HG03469 (cell line): ENCODE data around the gene KATNBL1.
A peak's percentile ranks its signal among the peaks of the same experiment; 100 is the strongest.

Source experiments
- ATAC-seq: cut with Tn5 transposase; IDR thresholded peaks from one replicate; pipeline ENCODE4 v1.9.1; 2021; ENCODE audit warnings: mild to moderate bottlenecking, moderate library complexity, moderate number of reproducible peaks; ENCODE audit not compliant: unreplicated experiment

The KATNBL1 gene, protein sequence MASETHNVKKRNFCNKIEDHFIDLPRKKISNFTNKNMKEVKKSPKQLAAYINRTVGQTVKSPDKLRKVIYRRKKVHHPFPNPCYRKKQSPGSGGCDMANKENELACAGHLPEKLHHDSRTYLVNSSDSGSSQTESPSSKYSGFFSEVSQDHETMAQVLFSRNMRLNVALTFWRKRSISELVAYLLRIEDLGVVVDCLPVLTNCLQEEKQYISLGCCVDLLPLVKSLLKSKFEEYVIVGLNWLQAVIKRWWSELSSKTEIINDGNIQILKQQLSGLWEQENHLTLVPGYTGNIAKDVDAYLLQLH

GRCh38 chr15:34209421-34210282 is at the start of gene KATNBL1:
TSS of gene KATNBL1 (minus strand) at chr15:34210096. CDS start at chr15:34163676, 46,420 bp downstream.
- peak; percentile 85 for ATAC-seq

GRCh38 chr15:34259566-34259965 is 49.7 kb upstream of the KATNBL1 start:
- no peak for ATAC-seq

DNA sequence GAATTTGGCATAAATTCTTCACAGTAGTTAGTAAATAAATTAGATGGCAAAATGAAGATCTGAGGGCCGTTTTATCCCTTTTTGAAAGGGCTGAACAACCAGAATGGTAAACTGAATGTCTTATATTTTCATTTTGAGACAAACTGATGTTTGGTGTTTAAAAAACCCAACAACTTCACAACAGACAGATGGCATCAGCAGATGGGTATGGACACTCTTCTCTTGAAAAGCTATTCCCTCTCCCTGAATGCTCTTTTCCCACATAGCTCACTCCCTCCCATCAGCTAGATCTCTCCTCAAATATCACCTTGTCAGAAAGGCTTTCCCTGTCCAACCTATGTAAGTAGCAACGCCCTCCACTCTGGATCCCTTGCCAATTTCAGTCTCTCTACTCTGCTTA is 48.3 kb upstream of the KATNBL1 start:
- no peak for ATAC-seq

DNA sequence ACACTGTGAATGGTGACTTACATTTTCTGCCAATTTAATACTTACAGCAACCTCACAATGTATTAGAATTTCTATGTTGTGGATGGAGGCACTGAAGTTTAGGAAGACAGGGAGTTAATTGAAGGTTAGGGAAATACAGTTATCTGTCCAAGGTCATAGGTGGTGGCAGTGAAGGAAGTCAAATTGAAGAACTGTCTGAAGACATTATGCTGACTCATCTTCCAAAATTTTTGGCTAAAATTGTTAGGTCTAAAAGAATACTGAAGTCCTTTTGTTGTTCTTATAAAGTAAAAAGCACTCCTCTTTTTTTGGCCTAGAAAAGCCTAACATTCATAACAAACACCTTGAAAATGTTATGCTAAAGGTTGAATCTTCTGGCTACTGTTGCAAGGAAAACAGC is 42.6 kb upstream of the KATNBL1 start:
- ATAC-seq = no peak

DNA sequence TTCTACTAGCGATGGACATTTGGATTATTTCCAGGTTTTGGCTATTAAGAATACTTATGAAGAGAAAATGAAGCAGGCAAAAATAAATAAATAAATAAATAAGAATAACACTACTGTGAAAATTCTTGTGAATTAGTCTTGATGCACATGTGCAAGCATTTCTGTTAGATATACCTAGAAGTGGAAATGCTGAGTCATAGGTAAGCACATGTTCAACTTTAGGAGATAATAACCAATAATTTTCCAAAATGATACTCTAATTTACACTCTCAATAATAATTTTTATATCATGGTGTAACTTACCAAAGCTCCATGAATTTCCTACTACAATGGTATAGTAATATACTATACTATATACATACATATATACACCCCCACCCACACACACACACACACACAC is 38.3 kb upstream of the KATNBL1 start:
- no peak for ATAC-seq

GRCh38 chr15:34246276-34246976 is 36.5 kb upstream of the KATNBL1 start:
- ATAC-seq = no peak

GRCh38 chr15:34243226-34243625 is 33.3 kb upstream of the KATNBL1 start:
- no peak for ATAC-seq

DNA sequence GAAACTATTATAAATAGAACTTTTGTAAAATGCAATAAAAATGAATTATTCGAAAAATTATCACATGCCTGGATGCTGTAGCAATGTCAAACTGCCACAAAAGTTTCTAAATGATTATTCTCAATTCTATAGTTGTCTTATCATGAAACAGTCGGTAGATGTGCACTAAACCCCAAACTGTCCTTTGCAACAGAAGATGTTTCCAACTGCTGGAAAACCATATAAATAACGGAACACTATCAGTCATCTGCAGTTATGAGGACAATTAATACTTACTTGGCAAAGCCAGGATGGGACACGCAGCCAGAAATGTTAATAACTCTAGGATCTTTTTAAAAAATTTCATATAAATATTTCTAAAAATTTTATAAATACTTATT is 32.4 kb upstream of the KATNBL1 start:
- no peak for ATAC-seq

- ATAC-seq = no peak
These were observed 31.8 kb upstream of the KATNBL1 start for GRCh38 chr15:34241376-34242330.

DNA sequence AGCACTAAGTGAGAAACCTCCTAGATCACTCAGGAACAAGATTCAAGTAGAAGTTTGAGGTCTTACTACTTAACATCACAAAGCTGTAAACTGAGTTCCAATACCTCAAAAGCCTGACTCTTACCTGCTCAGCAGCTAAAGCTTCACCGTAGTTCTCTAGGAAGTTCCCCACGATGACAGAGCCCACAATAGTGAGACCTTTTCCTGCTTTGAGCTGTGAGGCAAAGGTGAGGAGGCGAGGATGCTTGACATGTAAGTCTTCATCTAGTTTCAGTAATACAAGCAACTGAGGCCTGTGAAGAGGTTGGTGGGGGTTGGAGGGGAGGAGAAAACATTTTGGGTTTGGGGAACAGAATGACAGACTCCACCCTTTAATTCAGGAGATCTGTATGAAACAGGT is 30.6 kb upstream of the KATNBL1 start:
- ATAC-seq = no peak

DNA sequence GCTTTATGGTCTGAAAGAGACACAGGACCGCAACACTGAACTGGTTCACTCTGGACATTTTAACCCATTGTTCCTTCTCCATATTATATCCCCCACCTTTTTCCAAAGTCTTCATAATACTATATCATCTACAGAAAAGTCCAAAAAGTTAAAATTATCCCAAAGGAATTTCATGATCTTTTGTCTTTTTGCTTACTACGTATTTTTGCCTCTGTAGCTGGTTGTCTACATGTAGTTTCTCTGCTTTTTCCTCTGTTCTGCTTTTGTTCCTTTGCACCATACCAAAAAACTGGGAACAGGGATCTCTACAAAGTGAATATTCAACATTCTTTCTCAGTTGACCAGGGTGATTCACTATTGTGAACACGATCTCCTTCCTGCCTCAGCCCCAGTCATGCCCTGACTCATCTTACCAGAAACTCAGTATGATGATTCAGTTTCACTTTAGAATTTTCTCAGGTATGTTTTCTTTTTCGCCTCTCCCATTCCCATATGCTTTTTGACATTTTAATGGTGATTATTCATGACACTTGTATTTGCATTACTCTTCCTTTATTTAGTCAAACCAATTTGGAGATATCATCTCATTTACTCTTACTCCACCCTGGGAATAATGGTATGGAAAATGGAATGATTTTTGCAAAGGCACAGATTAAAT is 29.4 kb upstream of the KATNBL1 start:
- no peak for ATAC-seq

GRCh38 chr15:34233614-34234013 is 23.7 kb upstream of the KATNBL1 start:
- ATAC-seq = no peak

- ATAC-seq = no peak
These were observed 14.2 kb upstream of the KATNBL1 start for GRCh38 chr15:34223904-34224596.

DNA sequence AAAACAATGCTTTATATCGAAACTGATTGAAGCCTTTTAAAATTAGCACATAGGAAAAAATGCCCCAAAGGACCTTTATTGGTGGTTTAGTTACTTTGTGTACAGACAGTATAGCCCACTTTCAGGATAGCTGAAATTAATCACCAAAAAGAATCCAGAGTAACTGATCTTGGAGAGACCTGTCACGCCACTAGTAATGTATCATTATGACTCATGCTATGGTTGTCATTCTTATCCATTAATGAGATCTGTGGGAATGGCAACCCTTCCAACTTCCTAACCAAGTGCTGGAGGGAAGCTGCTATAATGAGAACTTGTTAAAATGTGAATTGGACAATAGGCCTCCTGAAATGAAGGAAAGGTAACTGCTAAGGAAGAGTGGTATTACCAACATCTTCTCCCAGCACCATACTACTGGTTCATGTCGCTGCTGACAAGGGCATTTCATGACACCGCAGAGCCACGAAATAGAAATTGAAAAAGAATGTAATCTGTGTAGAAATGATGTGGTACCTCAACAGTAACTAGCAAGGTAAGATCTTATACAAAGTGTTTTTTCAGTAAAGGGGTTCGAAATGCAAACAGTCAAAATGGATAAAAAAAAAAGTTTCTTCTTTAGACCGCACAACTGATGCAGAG is 7.8 kb upstream of the KATNBL1 start:
- ATAC-seq = no peak

GRCh38 chr15:34216527-34217270 is 6.8 kb upstream of the KATNBL1 start:
- ATAC-seq = no peak

DNA sequence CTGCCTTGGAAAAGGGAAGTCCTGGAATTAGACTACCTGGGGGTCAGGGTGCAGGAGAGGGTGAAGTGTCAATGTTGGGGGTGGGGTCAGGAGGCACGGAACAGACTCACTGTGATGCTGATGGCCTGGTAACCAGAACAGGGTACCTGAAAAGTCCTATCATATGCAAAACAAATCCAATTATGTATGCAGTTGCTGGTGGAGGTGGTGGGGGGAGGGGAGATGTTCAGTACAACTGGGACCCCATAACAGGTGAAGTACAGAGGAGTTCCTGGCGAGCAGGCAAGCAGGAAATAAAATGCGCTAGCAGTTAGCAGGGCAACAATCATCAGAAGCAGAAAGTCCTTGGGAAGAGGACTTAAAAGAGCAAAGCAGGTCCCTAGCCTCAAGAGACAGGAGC is 4.2 kb upstream of the KATNBL1 start:
- no peak for ATAC-seq

GRCh38 chr15:34213690-34214089 is 3.8 kb upstream of the KATNBL1 start:
- no peak for ATAC-seq

DNA sequence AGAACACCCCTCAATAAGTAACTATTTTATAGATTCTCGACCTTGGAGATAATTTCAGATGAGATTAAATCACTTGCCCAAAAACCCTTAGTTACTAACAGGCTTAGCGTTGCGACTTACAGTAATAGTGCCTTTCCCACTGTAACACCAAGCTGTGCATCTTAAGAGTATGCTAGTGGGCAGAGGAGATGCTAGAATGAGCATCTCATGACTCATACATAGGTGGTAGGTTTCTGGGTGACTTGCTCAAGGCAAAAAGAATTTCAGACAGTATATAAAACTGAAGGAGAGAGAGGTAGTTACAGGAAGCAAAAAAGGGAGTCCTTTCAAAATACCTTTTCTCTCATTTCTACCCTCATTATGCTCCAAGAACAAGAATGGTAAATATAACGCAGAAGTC is 3.9 kb downstream of the KATNBL1 start:
- no peak for ATAC-seq
